ENCODE results near the gene ADAMTSL3. TPM values are rescaled to one million over a fixed set of nuclear protein-coding genes. Genes with fewer than 3 reads are reported as not detected.

Gene ADAMTSL3
- total RNA-seq, 6 experiments from 2014 or later: 7.5 to 28.7 (median 14.0) TPM

DNA sequence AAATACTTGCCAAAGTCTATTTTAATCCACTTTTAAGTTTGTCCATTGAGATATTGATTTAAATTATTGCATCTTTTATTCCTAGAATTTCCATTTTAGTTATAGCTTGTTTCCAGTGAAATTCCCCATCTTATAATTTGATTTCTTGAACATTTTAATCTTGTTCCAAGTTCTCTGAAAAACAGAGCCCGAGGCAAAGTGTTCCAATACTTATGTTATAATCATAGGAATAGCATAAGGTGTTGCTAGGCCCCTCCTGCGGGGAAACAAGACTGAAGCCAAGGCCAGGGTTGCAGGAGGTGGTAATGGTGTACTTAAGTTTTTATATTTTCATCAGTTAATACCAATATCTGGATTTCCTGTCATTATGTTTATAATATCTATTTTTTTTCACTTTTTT is 226.6 kb downstream of the ADAMTSL3 start:
- 89% methylated on average over 2 of the region's 2 CpGs for WGBS (ENCODE audit: insufficient coverage, low coverage, low lambda C conversion rate, missing lambda C conversion rate)
- H3K27me3 ChIP-seq: no peaks in the 10 kb centered on the region
- no peaks in the 10 kb centered on the region for H3K4me1 ChIP-seq
- no peak overlapping the region for H3K27ac ChIP-seq
- no peak overlapping the region for H3K4me3 ChIP-seq
- TF ChIP-seq POLR2A (IDR thresholded peaks at IDR 0.05): no peak
- TF ChIP-seq, protein P1, sequence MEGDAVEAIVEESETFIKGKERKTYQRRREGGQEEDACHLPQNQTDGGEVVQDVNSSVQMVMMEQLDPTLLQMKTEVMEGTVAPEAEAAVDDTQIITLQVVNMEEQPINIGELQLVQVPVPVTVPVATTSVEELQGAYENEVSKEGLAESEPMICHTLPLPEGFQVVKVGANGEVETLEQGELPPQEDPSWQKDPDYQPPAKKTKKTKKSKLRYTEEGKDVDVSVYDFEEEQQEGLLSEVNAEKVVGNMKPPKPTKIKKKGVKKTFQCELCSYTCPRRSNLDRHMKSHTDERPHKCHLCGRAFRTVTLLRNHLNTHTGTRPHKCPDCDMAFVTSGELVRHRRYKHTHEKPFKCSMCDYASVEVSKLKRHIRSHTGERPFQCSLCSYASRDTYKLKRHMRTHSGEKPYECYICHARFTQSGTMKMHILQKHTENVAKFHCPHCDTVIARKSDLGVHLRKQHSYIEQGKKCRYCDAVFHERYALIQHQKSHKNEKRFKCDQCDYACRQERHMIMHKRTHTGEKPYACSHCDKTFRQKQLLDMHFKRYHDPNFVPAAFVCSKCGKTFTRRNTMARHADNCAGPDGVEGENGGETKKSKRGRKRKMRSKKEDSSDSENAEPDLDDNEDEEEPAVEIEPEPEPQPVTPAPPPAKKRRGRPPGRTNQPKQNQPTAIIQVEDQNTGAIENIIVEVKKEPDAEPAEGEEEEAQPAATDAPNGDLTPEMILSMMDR (IDR thresholded peaks at IDR 0.05): no peak
- no peaks in the 10 kb centered on the region for H3K9me3 ChIP-seq
- intact Hi-C loops (cut with DNase I): no loop called here
- no peak for ATAC-seq
- no peak for DNase-seq
- H3K36me3 ChIP-seq: no peaks in the 10 kb centered on the region

DNA sequence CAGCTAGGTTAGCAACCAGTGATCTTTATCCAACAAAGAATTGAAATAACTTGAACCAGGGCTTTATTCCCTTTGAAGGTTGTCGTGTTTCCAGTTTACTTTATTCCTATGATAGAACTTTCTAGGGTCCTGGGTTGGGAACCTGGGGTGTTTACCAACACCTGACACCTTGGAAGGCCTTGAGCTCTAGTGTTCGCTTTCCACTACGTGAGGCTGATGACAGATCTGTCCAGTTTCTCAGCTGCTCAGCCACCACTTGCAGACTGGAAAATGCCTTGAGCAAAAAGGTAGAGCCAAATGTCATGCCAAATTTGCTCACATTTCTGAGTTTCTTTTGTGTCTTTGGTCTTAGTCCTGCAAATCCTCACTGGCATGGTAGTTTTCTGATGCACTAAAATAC is 227.2 kb downstream of the ADAMTSL3 start:
- no peak for TF ChIP-seq POLR2A (IDR thresholded peaks at IDR 0.05)
- TF ChIP-seq, protein P1 (IDR thresholded peaks at IDR 0.05): no peak
- Histone ChIP-seq H3K4me1 (no peaks in the 10 kb centered on the region), H3K27me3 (no peaks in the 10 kb centered on the region), H3K9me3 (no peaks in the 10 kb centered on the region), H3K36me3 (no peaks in the 10 kb centered on the region), H3K4me3 (no peak overlapping the region), H3K27ac (no peak overlapping the region)
- WGBS (ENCODE audit: insufficient coverage, low coverage, low lambda C conversion rate, missing lambda C conversion rate): 94% methylated on average over 3 of the region's 3 CpGs
- ATAC-seq (no peak), DNase-seq (no peak)
- intact Hi-C loops (cut with DNase I): no loop called here

DNA sequence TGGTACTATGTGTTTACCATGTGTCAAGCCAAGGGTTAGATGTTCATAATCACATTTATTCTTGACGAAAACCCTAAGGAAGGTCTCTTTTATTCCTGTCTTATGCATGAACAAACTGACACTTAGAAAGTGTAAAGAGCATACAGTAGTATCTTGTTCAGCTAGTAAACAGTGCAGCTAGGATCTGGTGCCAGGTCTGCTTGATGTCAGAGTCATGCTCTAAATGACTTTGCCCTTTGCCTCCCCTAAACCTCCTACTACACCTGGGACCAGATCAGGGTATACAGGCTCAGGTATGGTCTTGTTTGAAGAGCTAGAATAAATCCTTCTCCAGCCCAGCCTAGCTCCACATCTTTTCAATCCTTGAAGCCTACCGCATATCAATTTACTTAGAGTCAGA is 232.4 kb downstream of the ADAMTSL3 start:
- intact Hi-C loops (cut with DNase I): no loop called here
- no peak overlapping the region for H3K27ac ChIP-seq
- no peaks in the 10 kb centered on the region for H3K36me3 ChIP-seq
- TF ChIP-seq, protein P1 (IDR thresholded peaks at IDR 0.05): no peak
- TF ChIP-seq POLR2A (IDR thresholded peaks at IDR 0.05): no peak
- 67% methylated on average over 1 of the region's 2 CpGs for WGBS (ENCODE audit: insufficient coverage, low coverage, low lambda C conversion rate, missing lambda C conversion rate)
- ATAC-seq (peak; percentile 51 to 85 (median 76)), DNase-seq (no peak)
- no peaks in the 10 kb centered on the region for H3K9me3 ChIP-seq
- H3K4me3 ChIP-seq: no peak overlapping the region
- H3K4me1 ChIP-seq: peaks cover 0 to 10% (median 2%) of the 10 kb centered on the region in 4 donors
- no peaks in the 10 kb centered on the region for H3K27me3 ChIP-seq

DNA sequence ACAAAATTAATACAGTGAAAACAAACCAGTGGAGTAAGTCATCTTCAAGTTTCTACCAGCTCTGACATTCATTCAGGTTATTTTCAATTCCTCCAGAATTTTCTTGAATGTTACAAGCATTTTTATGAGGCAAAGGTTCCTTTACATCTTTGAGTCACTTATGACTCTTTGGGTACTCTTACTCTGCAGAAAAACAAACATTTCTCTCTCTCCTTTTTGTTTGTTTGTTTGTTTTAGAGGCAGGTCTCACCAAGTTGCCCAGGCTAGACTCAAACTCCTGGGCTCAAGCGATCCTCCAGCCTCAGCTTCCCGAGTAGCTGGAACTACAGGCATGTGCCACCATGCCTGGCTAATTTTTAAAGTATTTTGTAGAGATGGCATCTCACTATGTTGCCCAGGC is 233.5 kb downstream of the ADAMTSL3 start:
- TF ChIP-seq, protein P1 (IDR thresholded peaks at IDR 0.05): no peak
- no peak for TF ChIP-seq POLR2A (IDR thresholded peaks at IDR 0.05)
- H3K9me3 ChIP-seq: no peaks in the 10 kb centered on the region
- intact Hi-C loops (cut with DNase I): no loop called here
- no peak overlapping the region for H3K27ac ChIP-seq
- ATAC-seq: no peak
- no peaks in the 10 kb centered on the region for H3K36me3 ChIP-seq
- no peak for DNase-seq
- H3K4me1 ChIP-seq: peaks cover 0 to 10% (median 2%) of the 10 kb centered on the region in 4 donors
- no peak overlapping the region for H3K4me3 ChIP-seq
- H3K27me3 ChIP-seq: no peaks in the 10 kb centered on the region
- WGBS (ENCODE audit: insufficient coverage, low coverage, low lambda C conversion rate, missing lambda C conversion rate): 90% methylated on average over 2 of the region's 2 CpGs

DNA sequence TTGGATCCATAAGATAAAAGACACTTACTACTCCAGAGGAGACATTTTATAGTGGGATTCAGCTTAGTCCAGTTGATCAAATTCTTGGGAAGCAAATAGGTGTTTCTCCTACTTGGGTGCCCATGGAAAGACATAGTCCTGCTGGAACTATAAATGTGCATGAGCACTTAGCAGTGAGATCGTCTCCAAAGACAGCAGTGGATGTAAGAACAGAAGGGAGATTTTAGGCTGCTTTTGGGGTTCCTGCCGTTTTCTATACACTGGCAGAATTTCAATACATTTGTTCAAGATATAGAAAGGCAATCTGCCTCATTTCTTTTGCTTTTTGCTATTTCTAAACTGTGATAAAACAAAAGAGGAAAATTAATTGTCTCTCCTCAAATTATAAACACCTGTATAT is 234.0 kb downstream of the ADAMTSL3 start:
- intact Hi-C loops (cut with DNase I): no loop called here
- TF ChIP-seq, protein P1 (IDR thresholded peaks at IDR 0.05): no peak
- TF ChIP-seq POLR2A (IDR thresholded peaks at IDR 0.05): no peak
- ATAC-seq: no peak
- H3K9me3 ChIP-seq: no peaks in the 10 kb centered on the region
- H3K4me1 ChIP-seq: peaks cover 0 to 10% (median 2%) of the 10 kb centered on the region in 4 donors
- no peak overlapping the region for H3K4me3 ChIP-seq
- WGBS (ENCODE audit: insufficient coverage, low coverage, low lambda C conversion rate, missing lambda C conversion rate): 87% methylated on average over 2 of the region's 2 CpGs
- H3K27ac ChIP-seq: no peak overlapping the region
- DNase-seq: no peak
- H3K36me3 ChIP-seq: no peaks in the 10 kb centered on the region
- no peaks in the 10 kb centered on the region for H3K27me3 ChIP-seq
